NCI-H510A (cell line): ENCODE measurements around the gene PLEKHA6.

Source experiments
- DNase-seq: peaks from one replicate; lab custom pipeline; 2025; lab: John Stamatoyannopoulos, UW

The PLEKHA6 gene

GRCh38 chr1:204359474-204360255, at the start of gene PLEKHA6:
Gene PLEKHA6 (minus strand): TSS chr1:204359929. CDS start chr1:204273727, 86,202 bp downstream.
- DNase-seq = no peak

GRCh38 chr1:204409123-204409522, 49.4 kb upstream of the PLEKHA6 start:
- no peak for DNase-seq

GRCh38 chr1:204408602-204409001, 48.9 kb upstream of the PLEKHA6 start:
- DNase-seq = no peak

- no peak for DNase-seq
Observed at GRCh38 chr1:204408074-204408507, 48.4 kb upstream of the PLEKHA6 start.

- no peak for DNase-seq
Observed at GRCh38 chr1:204407295-204407971, 47.7 kb upstream of the PLEKHA6 start.

GRCh38 chr1:204406621-204407020, 46.9 kb upstream of the PLEKHA6 start:
- no peak for DNase-seq

- no peak for DNase-seq
Observed at GRCh38 chr1:204405988-204406387, 46.3 kb upstream of the PLEKHA6 start.

GRCh38 chr1:204404629-204405028, 44.9 kb upstream of the PLEKHA6 start:
- no peak for DNase-seq

GRCh38 chr1:204402391-204402790, 42.7 kb upstream of the PLEKHA6 start:
- DNase-seq = no peak

GRCh38 chr1:204401730-204402129, 42.0 kb upstream of the PLEKHA6 start:
- DNase-seq = no peak

- no peak for DNase-seq
Observed at GRCh38 chr1:204400882-204401510, 41.3 kb upstream of the PLEKHA6 start.

- peak; percentile 73 for DNase-seq
Observed at GRCh38 chr1:204398197-204399125, 38.7 kb upstream of the PLEKHA6 start.

GRCh38 chr1:204396015-204396583, 36.4 kb upstream of the PLEKHA6 start:
- DNase-seq = no peak

- DNase-seq = no peak
Observed at GRCh38 chr1:204391629-204392028, 31.9 kb upstream of the PLEKHA6 start.

GRCh38 chr1:204390751-204391466, 31.2 kb upstream of the PLEKHA6 start:
- no peak for DNase-seq

- no peak for DNase-seq
Observed at GRCh38 chr1:204385727-204386126, 26.0 kb upstream of the PLEKHA6 start.

GRCh38 chr1:204384636-204385352, 25.1 kb upstream of the PLEKHA6 start:
- DNase-seq = no peak

- DNase-seq = no peak
Observed at GRCh38 chr1:204383163-204383904, 23.6 kb upstream of the PLEKHA6 start.

- DNase-seq = no peak
Observed at GRCh38 chr1:204382714-204383083, 23.0 kb upstream of the PLEKHA6 start.
